DOHH2 (cell line): ENCODE results near the gene APOL3.
"Not testable (repeated sequence)": the region's sequence is repeated elsewhere in the genome, so short reads cannot be mapped to it uniquely, and the experiment has no call there.

Experiments used
- H3F3A ChIP-seq: fragments of 200-600 bp; sonication (generic), shearing (Covaris generic); 2 replicates; pipeline ENCODE4 v1.6.0; 2016; ENCODE audit warnings: antibody characterized with exemption, mild to moderate bottlenecking; ENCODE audit not compliant: control insufficient read depth, insufficient read depth
- H3K27ac ChIP-seq: fragments of 200-600 bp; sonication (generic); 2 replicates; pipeline ENCODE4 v1.5.1; 2014; ENCODE audit warnings: low read depth, mild to moderate bottlenecking, low read length, moderate library complexity
- H3K27me3 ChIP-seq: fragments of 200-600 bp; sonication (generic); 2 replicates; pipeline ENCODE4 v1.6.1; 2014; ENCODE audit warnings: mild to moderate bottlenecking, low read length, mixed read lengths; ENCODE audit not compliant: control insufficient read depth
- H3K36me3 ChIP-seq: fragments of 200-600 bp; sonication (generic); 2 replicates; pipeline ENCODE4 v1.6.1; 2014; ENCODE audit warnings: mild to moderate bottlenecking, low read length, moderate library complexity, mixed read lengths; ENCODE audit not compliant: control insufficient read depth
- H3K4me1 ChIP-seq: fragments of 200-600 bp; sonication (generic); 2 replicates; pipeline ENCODE4 v1.6.1; 2014; ENCODE audit warnings: mild to moderate bottlenecking, low read length, mixed read lengths; ENCODE audit not compliant: control insufficient read depth
- H3K4me2 ChIP-seq: fragments of 200-600 bp; sonication (generic); 2 replicates; pipeline ENCODE4 v1.6.0; 2014; ENCODE audit warnings: mild to moderate bottlenecking, low read length, moderate library complexity
- H3K4me3 ChIP-seq: fragments of 200-600 bp; sonication (generic); 2 replicates; pipeline ENCODE4 v1.5.1; 2014; ENCODE audit warnings: mild to moderate bottlenecking, low read length, mixed read lengths
- H3K79me2 ChIP-seq: fragments of 200-600 bp; sonication (generic); 2 replicates; pipeline ENCODE4 v1.6.1; 2014; ENCODE audit warnings: mild to moderate bottlenecking, low read length, mixed read lengths; ENCODE audit not compliant: control insufficient read depth
- H3K9me2 ChIP-seq: fragments of 200-600 bp; sonication (generic); replicated peaks from 2 replicates; pipeline ENCODE4 v1.6.1; 2014; ENCODE audit warnings: mild to moderate bottlenecking, low read length, mixed read lengths; ENCODE audit not compliant: control insufficient read depth
- H3K9me3 ChIP-seq: fragments of 200-600 bp; sonication (generic); 2 replicates; pipeline ENCODE4 v1.6.1; 2014; ENCODE audit warnings: antibody characterized with exemption, low read length, mixed read lengths; ENCODE audit not compliant: control insufficient read depth, insufficient read depth
- H4K20me1 ChIP-seq: fragments of 200-600 bp; sonication (generic); 2 replicates; pipeline ENCODE4 v1.6.0; 2014; ENCODE audit warnings: low read depth, mild to moderate bottlenecking, antibody characterized with exemption, low read length, moderate library complexity; ENCODE audit not compliant: control insufficient read depth, insufficient read depth
- EZH2phosphoT487 ChIP-seq: fragments of 200-600 bp; sonication (generic); IDR thresholded peaks from 2 replicates; pipeline ENCODE4 v1.6.1; 2017; ENCODE audit warnings: borderline replicate concordance, mild to moderate bottlenecking, antibody characterized with exemption, low read length, moderate library complexity, mixed read lengths
- TF ChIP-seq, protein P1 (sequence below): fragments of 200-600 bp; sonication (generic); IDR thresholded peaks from one replicate; pipeline ENCODE4 v1.5.1; 2014; ENCODE audit warnings: antibody characterized with exemption, mild to moderate bottlenecking, low read depth, low read length; ENCODE audit not compliant: poor library complexity, severe bottlenecking

Gene APOL3

DNA sequence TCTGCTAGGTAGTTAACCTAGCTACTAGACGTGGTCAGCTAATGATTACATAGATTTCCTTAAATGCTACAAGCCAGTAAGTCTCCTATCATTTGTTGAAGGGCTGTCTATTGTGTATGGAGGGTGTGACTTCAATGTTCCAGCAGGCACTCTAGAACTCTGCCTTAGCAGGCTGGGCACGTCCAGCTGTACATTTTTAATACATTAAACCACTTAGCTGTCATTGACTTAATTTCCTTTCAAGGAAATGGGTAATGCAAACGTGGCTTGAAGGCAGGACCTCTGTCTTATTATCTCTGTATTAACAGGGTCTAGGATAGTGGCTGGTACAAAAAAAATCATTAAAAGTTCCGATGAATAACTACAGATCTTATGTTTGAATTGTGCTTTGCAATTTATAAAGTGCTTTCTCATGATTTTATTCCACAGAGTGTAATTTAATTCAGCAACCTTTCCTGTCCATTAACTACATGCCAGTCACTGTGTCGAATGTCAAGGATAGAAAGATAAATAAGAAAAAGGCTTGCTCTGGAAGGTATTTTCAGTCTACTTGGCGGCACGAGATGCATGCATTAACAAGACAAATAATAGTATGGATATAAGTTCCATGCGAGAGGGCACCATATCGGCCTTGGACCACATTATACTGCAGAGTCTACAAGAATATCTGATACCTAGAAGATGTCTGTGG, 60.3 kb downstream of the APOL3 start:
- Histone ChIP-seq H3K4me3 (no peak overlapping the region), H4K20me1 (no peaks in the 10 kb centered on the region), H3K27me3 (peaks cover 5% of the 10 kb centered on the region), H3K9me2 (no peaks in the 10 kb centered on the region), H3F3A (no peaks in the 10 kb centered on the region), H3K27ac (no peak overlapping the region), H3K79me2 (no peaks in the 10 kb centered on the region), H3K4me1 (peaks cover 10% of the 10 kb centered on the region), H3K36me3 (no peaks in the 10 kb centered on the region), H3K4me2 (no peak overlapping the region), H3K9me3 (no peaks in the 10 kb centered on the region)
- TF ChIP-seq EZH2phosphoT487, result no peak
- TF ChIP-seq, protein P1, sequence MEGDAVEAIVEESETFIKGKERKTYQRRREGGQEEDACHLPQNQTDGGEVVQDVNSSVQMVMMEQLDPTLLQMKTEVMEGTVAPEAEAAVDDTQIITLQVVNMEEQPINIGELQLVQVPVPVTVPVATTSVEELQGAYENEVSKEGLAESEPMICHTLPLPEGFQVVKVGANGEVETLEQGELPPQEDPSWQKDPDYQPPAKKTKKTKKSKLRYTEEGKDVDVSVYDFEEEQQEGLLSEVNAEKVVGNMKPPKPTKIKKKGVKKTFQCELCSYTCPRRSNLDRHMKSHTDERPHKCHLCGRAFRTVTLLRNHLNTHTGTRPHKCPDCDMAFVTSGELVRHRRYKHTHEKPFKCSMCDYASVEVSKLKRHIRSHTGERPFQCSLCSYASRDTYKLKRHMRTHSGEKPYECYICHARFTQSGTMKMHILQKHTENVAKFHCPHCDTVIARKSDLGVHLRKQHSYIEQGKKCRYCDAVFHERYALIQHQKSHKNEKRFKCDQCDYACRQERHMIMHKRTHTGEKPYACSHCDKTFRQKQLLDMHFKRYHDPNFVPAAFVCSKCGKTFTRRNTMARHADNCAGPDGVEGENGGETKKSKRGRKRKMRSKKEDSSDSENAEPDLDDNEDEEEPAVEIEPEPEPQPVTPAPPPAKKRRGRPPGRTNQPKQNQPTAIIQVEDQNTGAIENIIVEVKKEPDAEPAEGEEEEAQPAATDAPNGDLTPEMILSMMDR, result no peak

DNA sequence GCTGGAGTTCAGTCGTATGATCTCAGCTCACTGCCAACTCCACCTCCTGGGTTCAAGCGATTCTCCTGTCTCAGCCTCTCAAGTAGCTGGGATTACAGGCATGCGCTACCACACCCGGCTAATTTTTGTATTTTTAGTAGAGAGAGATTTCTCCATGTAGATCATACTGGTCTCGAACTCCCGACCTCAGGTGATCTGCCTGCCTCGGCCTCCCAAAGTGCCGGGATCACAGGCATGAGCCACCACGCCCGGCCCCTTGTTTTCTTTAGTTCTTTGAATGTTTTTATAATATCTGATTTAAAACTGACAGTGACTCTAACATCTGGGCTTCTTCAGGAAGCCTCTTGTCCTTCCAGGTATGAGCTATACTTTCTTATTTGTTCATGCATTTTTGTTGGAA, 61.0 kb downstream of the APOL3 start:
- H3K9me2 ChIP-seq, H3K36me3 ChIP-seq, H3K79me2 ChIP-seq, H3K4me3 ChIP-seq, H3F3A ChIP-seq, H3K27me3 ChIP-seq, H3K9me3 ChIP-seq, H3K4me2 ChIP-seq, H4K20me1 ChIP-seq, H3K27ac ChIP-seq: not testable (repeated sequence)
- H3K4me1 ChIP-seq, result peaks cover 10% of the 10 kb centered on the region

DNA sequence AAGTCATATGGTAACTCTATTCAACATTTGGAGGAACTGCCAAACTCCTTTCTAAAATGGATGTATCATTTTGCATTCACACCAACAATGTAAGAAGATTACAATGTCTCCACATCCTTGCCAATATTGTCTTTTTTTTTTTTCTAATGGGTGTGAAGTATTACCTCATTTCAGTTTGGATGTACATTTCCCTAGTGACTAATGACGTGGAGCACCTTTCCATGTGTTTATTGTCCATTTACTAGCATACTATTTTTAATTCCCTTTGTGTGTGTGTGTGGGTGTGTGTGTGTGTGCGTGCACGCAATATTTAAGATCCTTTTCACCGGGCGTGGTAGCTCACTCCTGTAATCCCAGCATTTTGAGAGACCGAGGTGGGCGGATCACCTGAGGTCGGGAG, 62.7 kb downstream of the APOL3 start:
- Histone ChIP-seq H4K20me1 (no peaks in the 10 kb centered on the region), H3K4me2 (no peak overlapping the region), H3K9me3 (no peaks in the 10 kb centered on the region), H3F3A (no peaks in the 10 kb centered on the region), H3K4me1 (peaks cover 4% of the 10 kb centered on the region), H3K4me3 (no peak overlapping the region), H3K79me2 (no peaks in the 10 kb centered on the region), H3K27me3 (peaks cover 5% of the 10 kb centered on the region), H3K36me3 (no peaks in the 10 kb centered on the region), H3K9me2 (no peaks in the 10 kb centered on the region), H3K27ac (no peak overlapping the region)
- TF ChIP-seq EZH2phosphoT487, result no peak
- TF ChIP-seq, protein P1, result no peak

DNA sequence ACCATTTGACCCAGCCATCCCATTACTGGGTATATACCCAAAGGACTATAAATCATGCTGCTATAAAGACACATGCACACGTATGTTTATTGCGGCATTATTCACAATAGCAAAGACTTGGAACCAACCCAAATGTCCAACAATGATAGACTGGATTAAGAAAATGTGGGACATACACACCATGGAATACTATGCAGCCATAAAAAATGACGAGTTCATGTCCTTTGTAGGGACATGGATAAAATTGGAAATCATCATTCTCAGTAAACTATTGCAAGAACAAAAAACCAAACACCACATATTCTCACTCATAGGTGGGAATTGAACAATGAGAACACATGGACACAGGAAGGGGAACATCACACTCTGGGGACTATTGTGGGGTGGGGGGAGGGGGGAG, 69.8 kb downstream of the APOL3 start:
- not testable (repeated sequence) for H3K4me3 ChIP-seq, H3F3A ChIP-seq, H3K4me1 ChIP-seq, H3K36me3 ChIP-seq, H3K27ac ChIP-seq, H3K27me3 ChIP-seq, H3K79me2 ChIP-seq, H3K4me2 ChIP-seq, H4K20me1 ChIP-seq, H3K9me3 ChIP-seq, H3K9me2 ChIP-seq
